SK-N-SH treated with all-trans-retinoic acid at 6 μM for 48 hours (cell line): ENCODE results near the gene TBXAS1.

Source experiments
- ARNTL ChIP-seq: fragments of 450-650 bp; formaldehyde crosslinking; IDR thresholded peaks from 2 replicates; pipeline ENCODE4 v1.5.0; 2020; ENCODE audit warnings: low read depth, mild to moderate bottlenecking, moderate library complexity, borderline replicate concordance
- CREB5 ChIP-seq: fragments of 250-450 bp; sonication (Bioruptor Pico); IDR thresholded peaks from 2 replicates; pipeline ENCODE4 v1.5.1; 2020; ENCODE audit warnings: low read depth, mild to moderate bottlenecking, moderate library complexity
- ESRRG ChIP-seq: fragments of 250-450 bp; sonication (Bioruptor Pico); IDR thresholded peaks from 2 replicates; pipeline ENCODE4 v1.6.1; 2021; ENCODE audit warnings: mild to moderate bottlenecking
- RARB ChIP-seq: fragments of 250-450 bp; sonication (Bioruptor Pico); IDR thresholded peaks from 2 replicates; pipeline ENCODE4 v1.8.0; 2021; ENCODE audit warnings: mild to moderate bottlenecking, moderate library complexity
- ZFP30 ChIP-seq: fragments of 450-650 bp; formaldehyde crosslinking; IDR thresholded peaks from 2 replicates; pipeline ENCODE4 v1.5.0; 2022; ENCODE audit warnings: mild to moderate bottlenecking, moderate library complexity

- TF ChIP-seq CREB5 (CRISPR knock-in tag) (no peak), ARNTL (no peak), ESRRG (CRISPR knock-in tag) (no peak), RARB (CRISPR knock-in tag) (no peak), ZFP30 (CRISPR knock-in tag) (no peak)
Observed at GRCh38 chr7:139993592-139993991, 164.5 kb downstream of the TBXAS1 start.
